ENCODE data around the gene FBXL7. TPM values are rescaled to one million over a fixed set of nuclear protein-coding genes. Genes with fewer than 3 reads are reported as not detected.

FBXL7 gene
- total RNA-seq, 1 experiment from 2014 or later, result not detected

DNA sequence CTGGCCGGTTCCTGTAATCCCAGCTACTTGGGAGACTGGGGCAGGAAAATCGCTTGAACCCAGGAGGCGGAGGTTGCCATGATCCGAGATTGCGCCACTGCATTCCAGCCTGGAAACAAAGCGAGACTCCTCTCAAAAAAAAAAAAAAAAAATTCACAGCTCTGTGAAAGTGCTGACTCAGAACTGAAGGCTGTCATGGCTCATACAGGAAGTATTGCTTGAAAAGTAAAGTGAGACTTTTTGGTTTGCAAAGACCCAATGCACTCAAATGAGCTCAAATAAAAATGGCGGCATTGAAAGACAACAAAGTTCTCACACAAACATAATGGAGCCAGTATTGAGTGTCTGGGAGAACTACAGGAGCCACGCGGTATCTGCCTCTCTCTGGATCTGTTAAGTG, 202.1 kb downstream of the FBXL7 start:
- H3K36me3 ChIP-seq (ENCODE audit: low read depth), result no peaks in the 10 kb centered on the region
- no TSS peak for BruUV-seq (replicated peaks)

DNA sequence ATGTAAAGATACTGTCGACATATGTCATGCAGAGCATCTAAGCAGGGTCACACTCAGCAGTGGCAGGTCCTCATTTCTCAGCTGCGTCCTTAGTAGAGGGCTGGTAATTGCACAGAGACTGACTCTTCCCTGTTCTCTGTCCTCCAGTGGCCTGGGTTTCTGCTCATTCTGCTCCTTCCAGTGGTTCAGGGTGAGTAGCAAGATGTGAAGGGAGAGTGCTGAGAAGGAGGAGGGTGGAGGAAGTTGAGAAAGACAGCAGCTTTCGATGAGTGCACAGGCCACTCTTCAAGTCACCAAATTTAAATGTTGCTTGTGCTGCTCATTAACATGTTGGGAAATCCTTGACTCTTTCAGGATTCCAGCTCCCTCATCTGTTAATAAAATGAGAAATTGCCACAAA, 203.9 kb downstream of the FBXL7 start:
- no peak for DNase-seq
- TF ChIP-seq, protein P1, sequence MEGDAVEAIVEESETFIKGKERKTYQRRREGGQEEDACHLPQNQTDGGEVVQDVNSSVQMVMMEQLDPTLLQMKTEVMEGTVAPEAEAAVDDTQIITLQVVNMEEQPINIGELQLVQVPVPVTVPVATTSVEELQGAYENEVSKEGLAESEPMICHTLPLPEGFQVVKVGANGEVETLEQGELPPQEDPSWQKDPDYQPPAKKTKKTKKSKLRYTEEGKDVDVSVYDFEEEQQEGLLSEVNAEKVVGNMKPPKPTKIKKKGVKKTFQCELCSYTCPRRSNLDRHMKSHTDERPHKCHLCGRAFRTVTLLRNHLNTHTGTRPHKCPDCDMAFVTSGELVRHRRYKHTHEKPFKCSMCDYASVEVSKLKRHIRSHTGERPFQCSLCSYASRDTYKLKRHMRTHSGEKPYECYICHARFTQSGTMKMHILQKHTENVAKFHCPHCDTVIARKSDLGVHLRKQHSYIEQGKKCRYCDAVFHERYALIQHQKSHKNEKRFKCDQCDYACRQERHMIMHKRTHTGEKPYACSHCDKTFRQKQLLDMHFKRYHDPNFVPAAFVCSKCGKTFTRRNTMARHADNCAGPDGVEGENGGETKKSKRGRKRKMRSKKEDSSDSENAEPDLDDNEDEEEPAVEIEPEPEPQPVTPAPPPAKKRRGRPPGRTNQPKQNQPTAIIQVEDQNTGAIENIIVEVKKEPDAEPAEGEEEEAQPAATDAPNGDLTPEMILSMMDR (conservative IDR thresholded peaks at IDR 0.05), result no peak
- TF ChIP-seq EZH2 (IDR thresholded peaks at IDR 0.05; ENCODE audit: low read depth), result no peak
- Histone ChIP-seq H3K79me2 (ENCODE audit: low read depth) (no peaks in the 10 kb centered on the region), H3K36me3 (ENCODE audit: low read depth) (no peaks in the 10 kb centered on the region), H3K27ac (no peak overlapping the region), H3K27me3 (ENCODE audit: insufficient read depth, low read depth) (no peaks in the 10 kb centered on the region), H3K4me3 (no peak overlapping the region), H2AFZ (no peak overlapping the region), H3F3A (ENCODE audit: insufficient read depth, low read depth) (no peaks in the 10 kb centered on the region), H3K4me2 (no peak overlapping the region), H3K9me3 (ENCODE audit: insufficient read depth, low read depth) (no peaks in the 10 kb centered on the region), H3K9me2 (ENCODE audit: insufficient read depth) (no peaks in the 10 kb centered on the region), H3K4me1 (replicated peaks; ENCODE audit: insufficient read depth) (no peaks in the 10 kb centered on the region), H4K20me1 (ENCODE audit: insufficient read depth) (no peaks in the 10 kb centered on the region)
- CTCF ChIA-PET, result no interaction called here
- POLR2A ChIA-PET (ENCODE audit: unreplicated experiment), result no interaction called here
- intact Hi-C loops (cut with micrococcal nuclease; ENCODE audit: unreplicated experiment), result no loop called here
- BruUV-seq (replicated peaks), result no TSS peak

More for the DNA sequence above, 202.1 kb downstream of the FBXL7 start:
- no peak for DNase-seq
- H3K9me2 ChIP-seq (ENCODE audit: insufficient read depth), result no peaks in the 10 kb centered on the region
- H3K27me3 ChIP-seq (ENCODE audit: insufficient read depth, low read depth), result no peaks in the 10 kb centered on the region
- CTCF ChIA-PET, result no interaction called here
- H3K79me2 ChIP-seq (ENCODE audit: low read depth), result no peaks in the 10 kb centered on the region
- H4K20me1 ChIP-seq (ENCODE audit: insufficient read depth), result no peaks in the 10 kb centered on the region
- TF ChIP-seq EZH2 (IDR thresholded peaks at IDR 0.05; ENCODE audit: low read depth), result no peak
- TF ChIP-seq, protein P1 (conservative IDR thresholded peaks at IDR 0.05), result no peak
- no peak overlapping the region for H3K4me2 ChIP-seq
- H2AFZ ChIP-seq, result 0 out of 2 replicates have a peak overlapping the region, but pooled peaks have one; percentile 9
- no peaks in the 10 kb centered on the region for H3K4me1 ChIP-seq (replicated peaks; ENCODE audit: insufficient read depth)
- no peaks in the 10 kb centered on the region for H3K9me3 ChIP-seq (ENCODE audit: insufficient read depth, low read depth)
- no peak overlapping the region for H3K4me3 ChIP-seq
- H3K27ac ChIP-seq, result no peak overlapping the region
- intact Hi-C loops (cut with micrococcal nuclease; ENCODE audit: unreplicated experiment), result no loop called here
- no peaks in the 10 kb centered on the region for H3F3A ChIP-seq (ENCODE audit: insufficient read depth, low read depth)
- POLR2A ChIA-PET (ENCODE audit: unreplicated experiment), result no interaction called here

DNA sequence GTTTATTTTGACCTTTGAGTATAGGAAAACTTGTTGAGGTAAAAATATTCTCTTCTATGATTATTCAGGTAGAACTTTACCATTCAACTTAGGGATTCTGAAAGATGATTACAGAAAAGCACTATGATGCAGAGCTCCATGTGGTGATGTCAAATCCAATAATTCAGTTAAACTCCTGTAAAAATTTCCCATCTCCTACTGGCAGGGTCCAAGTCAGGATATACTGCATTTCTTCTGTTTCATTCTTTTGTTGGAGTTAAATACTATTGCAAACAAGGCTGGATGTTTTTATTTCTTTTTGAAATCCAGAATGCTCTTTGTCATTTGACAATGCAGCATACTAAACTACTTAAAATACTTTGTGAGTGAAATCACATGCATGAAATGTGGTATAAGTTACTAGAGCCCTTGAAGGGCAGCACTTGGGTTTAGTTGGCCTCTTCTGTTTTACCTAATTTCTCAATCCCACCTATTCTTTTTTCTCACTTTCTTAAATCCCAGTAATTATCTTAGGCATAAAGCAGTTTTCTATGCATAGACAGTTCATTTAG, 204.5 kb downstream of the FBXL7 start:
- POLR2A ChIA-PET (ENCODE audit: unreplicated experiment), result no interaction called here
- Histone ChIP-seq H3K9me3 (ENCODE audit: insufficient read depth, low read depth) (no peaks in the 10 kb centered on the region), H2AFZ (no peak overlapping the region), H3K4me3 (no peak overlapping the region), H3K9me2 (ENCODE audit: insufficient read depth) (no peaks in the 10 kb centered on the region), H3K36me3 (ENCODE audit: low read depth) (no peaks in the 10 kb centered on the region), H3K27ac (no peak overlapping the region), H3F3A (ENCODE audit: insufficient read depth, low read depth) (no peaks in the 10 kb centered on the region), H3K4me2 (no peak overlapping the region), H3K27me3 (ENCODE audit: insufficient read depth, low read depth) (no peaks in the 10 kb centered on the region), H3K79me2 (ENCODE audit: low read depth) (no peaks in the 10 kb centered on the region), H3K4me1 (replicated peaks; ENCODE audit: insufficient read depth) (no peaks in the 10 kb centered on the region), H4K20me1 (ENCODE audit: insufficient read depth) (no peaks in the 10 kb centered on the region)
- no peak for TF ChIP-seq EZH2 (IDR thresholded peaks at IDR 0.05; ENCODE audit: low read depth)
- TF ChIP-seq, protein P1 (conservative IDR thresholded peaks at IDR 0.05), result no peak
- intact Hi-C loops (cut with micrococcal nuclease; ENCODE audit: unreplicated experiment), result no loop called here
- no peak for DNase-seq
- BruUV-seq (replicated peaks), result no TSS peak
- CTCF ChIA-PET, result no interaction called here
